ENCODE results near the gene GHITM. TPM values are rescaled to one million over a fixed set of nuclear protein-coding genes. Genes with fewer than 3 reads are reported as not detected.

The GHITM gene
- total and polyA plus RNA-seq, 2 experiments from 2014 or later, result 97.1 to 105 TPM

DNA sequence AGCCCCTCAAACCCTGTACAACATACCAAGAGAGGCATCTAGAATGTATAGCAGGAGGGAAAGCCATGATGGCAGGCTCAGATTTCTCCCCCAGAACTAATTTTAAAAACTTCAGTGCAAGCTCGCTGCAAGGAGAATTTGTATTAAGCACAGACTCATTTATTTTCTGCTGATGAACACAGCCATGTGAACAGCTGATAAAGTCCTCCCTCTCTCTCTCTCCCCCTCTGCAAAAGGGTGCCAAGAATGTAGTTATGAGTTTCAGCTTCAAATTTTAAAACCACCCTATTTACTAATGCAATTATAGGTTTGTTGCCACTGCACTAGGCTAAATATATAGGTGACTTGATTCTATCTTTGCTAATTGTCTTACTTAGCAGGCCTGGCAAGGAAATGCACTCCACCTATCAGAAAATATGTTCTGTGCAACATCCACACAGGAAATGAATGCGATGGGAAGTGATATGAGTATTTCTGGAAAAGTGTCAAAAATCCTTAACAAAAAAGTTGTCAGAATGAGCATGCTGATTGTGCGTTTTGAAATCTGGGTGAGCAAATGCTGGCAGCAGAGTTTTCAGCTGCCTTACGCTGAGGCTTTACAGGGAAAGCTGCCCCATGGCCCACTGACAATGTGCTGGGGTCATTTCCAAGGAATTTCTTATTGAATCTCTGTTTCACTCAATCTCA is 43.4 kb upstream of the GHITM start:
- peaks cover 4% of the 10 kb centered on the region for H3K27me3 Mint-ChIP-seq (ENCODE audit: insufficient read depth, low read depth, poor library complexity)
- Histone ChIP-seq H3K4me1 (ENCODE audit: insufficient read depth) (no peaks in the 10 kb centered on the region), H3K27ac (ENCODE audit: low read depth) (no peak overlapping the region), H3K36me3 (ENCODE audit: insufficient read depth) (no peaks in the 10 kb centered on the region), H4K20me1 (replicated peaks; ENCODE audit: insufficient read depth) (no peaks in the 10 kb centered on the region), H2AFZ (no peak overlapping the region), H3F3A (replicated peaks; ENCODE audit: low read depth) (no peaks in the 10 kb centered on the region), H3K4me2 (no peak overlapping the region), H3K79me2 (replicated peaks; ENCODE audit: insufficient read depth) (no peaks in the 10 kb centered on the region), H3K4me3 (no peak overlapping the region), H3K9me2 (ENCODE audit: insufficient read depth) (no peaks in the 10 kb centered on the region), H3K27me3 (ENCODE audit: insufficient read depth) (no peaks in the 10 kb centered on the region)
- H3K27ac Mint-ChIP-seq, result no peak overlapping the region
- no peak overlapping the region for H3K4me3 Mint-ChIP-seq
- TF ChIP-seq CREB1 (CRISPR knock-in tag; IDR thresholded peaks at IDR 0.05; ENCODE audit: low read depth), result no peak
- no peak for TF ChIP-seq POLR2AphosphoS5 (IDR thresholded peaks at IDR 0.05; ENCODE audit: low read depth)
- TF ChIP-seq, protein P1, sequence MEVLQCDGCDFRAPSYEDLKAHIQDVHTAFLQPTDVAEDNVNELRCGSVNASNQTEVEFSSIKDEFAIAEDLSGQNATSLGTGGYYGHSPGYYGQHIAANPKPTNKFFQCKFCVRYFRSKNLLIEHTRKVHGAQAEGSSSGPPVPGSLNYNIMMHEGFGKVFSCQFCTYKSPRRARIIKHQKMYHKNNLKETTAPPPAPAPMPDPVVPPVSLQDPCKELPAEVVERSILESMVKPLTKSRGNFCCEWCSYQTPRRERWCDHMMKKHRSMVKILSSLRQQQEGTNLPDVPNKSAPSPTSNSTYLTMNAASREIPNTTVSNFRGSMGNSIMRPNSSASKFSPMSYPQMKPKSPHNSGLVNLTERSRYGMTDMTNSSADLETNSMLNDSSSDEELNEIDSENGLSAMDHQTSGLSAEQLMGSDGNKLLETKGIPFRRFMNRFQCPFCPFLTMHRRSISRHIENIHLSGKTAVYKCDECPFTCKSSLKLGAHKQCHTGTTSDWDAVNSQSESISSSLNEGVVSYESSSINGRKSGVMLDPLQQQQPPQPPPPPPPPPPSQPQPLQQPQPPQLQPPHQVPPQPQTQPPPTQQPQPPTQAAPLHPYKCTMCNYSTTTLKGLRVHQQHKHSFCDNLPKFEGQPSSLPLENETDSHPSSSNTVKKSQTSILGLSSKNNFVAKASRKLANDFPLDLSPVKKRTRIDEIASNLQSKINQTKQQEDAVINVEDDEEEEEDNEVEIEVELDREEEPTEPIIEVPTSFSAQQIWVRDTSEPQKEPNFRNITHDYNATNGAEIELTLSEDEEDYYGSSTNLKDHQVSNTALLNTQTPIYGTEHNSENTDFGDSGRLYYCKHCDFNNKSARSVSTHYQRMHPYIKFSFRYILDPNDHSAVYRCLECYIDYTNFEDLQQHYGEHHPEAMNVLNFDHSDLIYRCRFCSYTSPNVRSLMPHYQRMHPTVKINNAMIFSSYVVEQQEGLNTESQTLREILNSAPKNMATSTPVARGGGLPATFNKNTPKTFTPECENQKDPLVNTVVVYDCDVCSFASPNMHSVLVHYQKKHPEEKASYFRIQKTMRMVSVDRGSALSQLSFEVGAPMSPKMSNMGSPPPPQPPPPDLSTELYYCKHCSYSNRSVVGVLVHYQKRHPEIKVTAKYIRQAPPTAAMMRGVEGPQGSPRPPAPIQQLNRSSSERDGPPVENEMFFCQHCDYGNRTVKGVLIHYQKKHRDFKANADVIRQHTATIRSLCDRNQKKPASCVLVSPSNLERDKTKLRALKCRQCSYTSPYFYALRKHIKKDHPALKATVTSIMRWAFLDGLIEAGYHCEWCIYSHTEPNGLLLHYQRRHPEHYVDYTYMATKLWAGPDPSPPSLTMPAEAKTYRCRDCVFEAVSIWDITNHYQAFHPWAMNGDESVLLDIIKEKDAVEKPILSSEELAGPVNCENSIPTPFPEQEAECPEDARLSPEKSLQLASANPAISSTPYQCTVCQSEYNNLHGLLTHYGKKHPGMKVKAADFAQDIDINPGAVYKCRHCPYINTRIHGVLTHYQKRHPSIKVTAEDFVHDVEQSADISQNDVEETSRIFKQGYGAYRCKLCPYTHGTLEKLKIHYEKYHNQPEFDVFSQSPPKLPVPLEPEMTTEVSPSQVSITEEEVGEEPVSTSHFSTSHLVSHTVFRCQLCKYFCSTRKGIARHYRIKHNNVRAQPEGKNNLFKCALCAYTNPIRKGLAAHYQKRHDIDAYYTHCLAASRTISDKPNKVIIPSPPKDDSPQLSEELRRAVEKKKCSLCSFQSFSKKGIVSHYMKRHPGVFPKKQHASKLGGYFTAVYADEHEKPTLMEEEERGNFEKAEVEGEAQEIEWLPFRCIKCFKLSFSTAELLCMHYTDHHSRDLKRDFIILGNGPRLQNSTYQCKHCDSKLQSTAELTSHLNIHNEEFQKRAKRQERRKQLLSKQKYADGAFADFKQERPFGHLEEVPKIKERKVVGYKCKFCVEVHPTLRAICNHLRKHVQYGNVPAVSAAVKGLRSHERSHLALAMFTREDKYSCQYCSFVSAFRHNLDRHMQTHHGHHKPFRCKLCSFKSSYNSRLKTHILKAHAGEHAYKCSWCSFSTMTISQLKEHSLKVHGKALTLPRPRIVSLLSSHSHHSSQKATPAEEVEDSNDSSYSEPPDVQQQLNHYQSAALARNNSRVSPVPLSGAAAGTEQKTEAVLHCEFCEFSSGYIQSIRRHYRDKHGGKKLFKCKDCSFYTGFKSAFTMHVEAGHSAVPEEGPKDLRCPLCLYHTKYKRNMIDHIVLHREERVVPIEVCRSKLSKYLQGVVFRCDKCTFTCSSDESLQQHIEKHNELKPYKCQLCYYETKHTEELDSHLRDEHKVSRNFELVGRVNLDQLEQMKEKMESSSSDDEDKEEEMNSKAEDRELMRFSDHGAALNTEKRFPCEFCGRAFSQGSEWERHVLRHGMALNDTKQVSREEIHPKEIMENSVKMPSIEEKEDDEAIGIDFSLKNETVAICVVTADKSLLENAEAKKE (CRISPR knock-in tag; IDR thresholded peaks at IDR 0.05), result no peak
- TF ChIP-seq, protein P2, sequence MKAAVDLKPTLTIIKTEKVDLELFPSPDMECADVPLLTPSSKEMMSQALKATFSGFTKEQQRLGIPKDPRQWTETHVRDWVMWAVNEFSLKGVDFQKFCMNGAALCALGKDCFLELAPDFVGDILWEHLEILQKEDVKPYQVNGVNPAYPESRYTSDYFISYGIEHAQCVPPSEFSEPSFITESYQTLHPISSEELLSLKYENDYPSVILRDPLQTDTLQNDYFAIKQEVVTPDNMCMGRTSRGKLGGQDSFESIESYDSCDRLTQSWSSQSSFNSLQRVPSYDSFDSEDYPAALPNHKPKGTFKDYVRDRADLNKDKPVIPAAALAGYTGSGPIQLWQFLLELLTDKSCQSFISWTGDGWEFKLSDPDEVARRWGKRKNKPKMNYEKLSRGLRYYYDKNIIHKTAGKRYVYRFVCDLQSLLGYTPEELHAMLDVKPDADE (IDR thresholded peaks at IDR 0.05), result no peak
- no peak for TF ChIP-seq ZNF331 (CRISPR knock-in tag; IDR thresholded peaks at IDR 0.05; ENCODE audit: low read depth)
- no peak for TF ChIP-seq NANOG (IDR thresholded peaks at IDR 0.05; ENCODE audit: borderline replicate concordance)
- TF ChIP-seq, protein P3, sequence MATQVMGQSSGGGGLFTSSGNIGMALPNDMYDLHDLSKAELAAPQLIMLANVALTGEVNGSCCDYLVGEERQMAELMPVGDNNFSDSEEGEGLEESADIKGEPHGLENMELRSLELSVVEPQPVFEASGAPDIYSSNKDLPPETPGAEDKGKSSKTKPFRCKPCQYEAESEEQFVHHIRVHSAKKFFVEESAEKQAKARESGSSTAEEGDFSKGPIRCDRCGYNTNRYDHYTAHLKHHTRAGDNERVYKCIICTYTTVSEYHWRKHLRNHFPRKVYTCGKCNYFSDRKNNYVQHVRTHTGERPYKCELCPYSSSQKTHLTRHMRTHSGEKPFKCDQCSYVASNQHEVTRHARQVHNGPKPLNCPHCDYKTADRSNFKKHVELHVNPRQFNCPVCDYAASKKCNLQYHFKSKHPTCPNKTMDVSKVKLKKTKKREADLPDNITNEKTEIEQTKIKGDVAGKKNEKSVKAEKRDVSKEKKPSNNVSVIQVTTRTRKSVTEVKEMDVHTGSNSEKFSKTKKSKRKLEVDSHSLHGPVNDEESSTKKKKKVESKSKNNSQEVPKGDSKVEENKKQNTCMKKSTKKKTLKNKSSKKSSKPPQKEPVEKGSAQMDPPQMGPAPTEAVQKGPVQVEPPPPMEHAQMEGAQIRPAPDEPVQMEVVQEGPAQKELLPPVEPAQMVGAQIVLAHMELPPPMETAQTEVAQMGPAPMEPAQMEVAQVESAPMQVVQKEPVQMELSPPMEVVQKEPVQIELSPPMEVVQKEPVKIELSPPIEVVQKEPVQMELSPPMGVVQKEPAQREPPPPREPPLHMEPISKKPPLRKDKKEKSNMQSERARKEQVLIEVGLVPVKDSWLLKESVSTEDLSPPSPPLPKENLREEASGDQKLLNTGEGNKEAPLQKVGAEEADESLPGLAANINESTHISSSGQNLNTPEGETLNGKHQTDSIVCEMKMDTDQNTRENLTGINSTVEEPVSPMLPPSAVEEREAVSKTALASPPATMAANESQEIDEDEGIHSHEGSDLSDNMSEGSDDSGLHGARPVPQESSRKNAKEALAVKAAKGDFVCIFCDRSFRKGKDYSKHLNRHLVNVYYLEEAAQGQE (IDR thresholded peaks at IDR 0.05; ENCODE audit: unreplicated experiment), result no peak
- TF ChIP-seq JUNB (IDR thresholded peaks at IDR 0.05; ENCODE audit: unreplicated experiment), result no peak
- TF ChIP-seq, protein P4, sequence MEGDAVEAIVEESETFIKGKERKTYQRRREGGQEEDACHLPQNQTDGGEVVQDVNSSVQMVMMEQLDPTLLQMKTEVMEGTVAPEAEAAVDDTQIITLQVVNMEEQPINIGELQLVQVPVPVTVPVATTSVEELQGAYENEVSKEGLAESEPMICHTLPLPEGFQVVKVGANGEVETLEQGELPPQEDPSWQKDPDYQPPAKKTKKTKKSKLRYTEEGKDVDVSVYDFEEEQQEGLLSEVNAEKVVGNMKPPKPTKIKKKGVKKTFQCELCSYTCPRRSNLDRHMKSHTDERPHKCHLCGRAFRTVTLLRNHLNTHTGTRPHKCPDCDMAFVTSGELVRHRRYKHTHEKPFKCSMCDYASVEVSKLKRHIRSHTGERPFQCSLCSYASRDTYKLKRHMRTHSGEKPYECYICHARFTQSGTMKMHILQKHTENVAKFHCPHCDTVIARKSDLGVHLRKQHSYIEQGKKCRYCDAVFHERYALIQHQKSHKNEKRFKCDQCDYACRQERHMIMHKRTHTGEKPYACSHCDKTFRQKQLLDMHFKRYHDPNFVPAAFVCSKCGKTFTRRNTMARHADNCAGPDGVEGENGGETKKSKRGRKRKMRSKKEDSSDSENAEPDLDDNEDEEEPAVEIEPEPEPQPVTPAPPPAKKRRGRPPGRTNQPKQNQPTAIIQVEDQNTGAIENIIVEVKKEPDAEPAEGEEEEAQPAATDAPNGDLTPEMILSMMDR (conservative IDR thresholded peaks at IDR 0.05; ENCODE audit: low read depth in 2 of 2), result no peak
- no peak for TF ChIP-seq EZH2phosphoT487 (IDR thresholded peaks at IDR 0.05; ENCODE audit: unreplicated experiment)
- TF ChIP-seq EZH2 (IDR thresholded peaks at IDR 0.05; ENCODE audit: low read depth, unreplicated experiment), result no peak
- no peak for TF ChIP-seq ZNF114 (CRISPR knock-in tag; IDR thresholded peaks at IDR 0.05)
- TF ChIP-seq STAT1 (IDR thresholded peaks at IDR 0.05; ENCODE audit: unreplicated experiment), result no peak
- DNase-seq (ENCODE audit: low spot score) (no peak), ATAC-seq (no peak)
- no peaks in the 10 kb centered on the region for H3K9me3 Mint-ChIP-seq
- no peaks in the 10 kb centered on the region for H3K4me1 Mint-ChIP-seq
- H3K36me3 Mint-ChIP-seq (ENCODE audit: low read depth), result no peaks in the 10 kb centered on the region
